K562 (cell line): Measurements from ENCODE around the gene DPP10. TPM values are rescaled to one million over a fixed set of nuclear protein-coding genes. Genes with fewer than 3 reads are reported as not detected.

Experiments used
- ATAC-seq: fragments of 200-7000 bp; cut with Tn5 transposase; 3 replicates; pipeline ENCODE4 v1.9.1; 2020; ENCODE audit warnings: moderate library complexity
- BruUV-seq: library from RNA; stranded (reverse); fragments of 400-500 nt; replicated peaks from 2 replicates; lab custom pipeline; 2021; lab: Mats Ljungman, UMichigan
- CTCF ChIA-PET: fragments of 300-600 bp; formaldehyde crosslinking; extraction: SDS; loops from one replicate; lab custom pipeline; 2021; ENCODE audit warnings: low intra/inter-chr PET ratio; lab: Yijun Ruan, JAX
- POLR2A ChIA-PET: fragments of 300-600, 350-650 bp; sonication (Branson Sonifier 250); formaldehyde crosslinking; extraction: SDS; loops from one replicate; lab custom pipeline; 2021; ENCODE audit warnings: antibody characterized with exemption, inconsistent platforms; lab: Yijun Ruan, JAX
- DNase-seq, 4 experiments: peaks; one replicate each; pipeline versions ENCODE4 v3.0.0 to v3.0.0-alpha.2; 2011 to 2018; ENCODE audit warnings: low spot score in 3 of 4, mixed read lengths in 3 of 4; ENCODE audit errors: extremely low read depth in 1 of 4
- FAIRE-seq: peaks from 2 replicates; lab custom pipeline; 2011; peaks lifted over from hg19 to GRCh38; lab: Jason Lieb, UNC
- H2AFZ ChIP-seq: 2 replicates; pipeline ENCODE4 v1.6.0; 2011; ENCODE audit warnings: low read depth, low read length, control low read depth, inconsistent platforms
- H3K27ac ChIP-seq: fragments of 200-600 bp; 3 replicates; pipeline ENCODE4 v1.8.0; 2011; ENCODE audit warnings: low read depth, mild to moderate bottlenecking, control low read depth, inconsistent platforms, low read length, moderate library complexity, mixed read lengths; ENCODE audit errors: extremely low read depth
- H3K27me3 ChIP-seq, 2 experiments: fragments of 300-600 bp in 1 of 2; 2 replicates in 1 of 2; 3 replicates in 1 of 2; pipeline versions ENCODE4 v1.6.0 to v1.8.0; 2011; ENCODE audit warnings: inconsistent platforms in 2 of 2, low read length in 2 of 2, mild to moderate bottlenecking in 1 of 2, mixed read lengths in 1 of 2, moderate library complexity in 1 of 2; ENCODE audit not compliant: control insufficient read depth in 2 of 2, insufficient read depth in 2 of 2
- H3K36me3 ChIP-seq: fragments of 300-600 bp; 3 replicates; pipeline ENCODE4 v1.8.0; 2011; ENCODE audit warnings: mild to moderate bottlenecking, low read length, inconsistent platforms; ENCODE audit not compliant: control insufficient read depth, insufficient read depth
- H3K4me1 ChIP-seq, 2 experiments: fragments of 200-600 bp in 1 of 2; replicated peaks in 1 of 2; 2 replicates in 1 of 2; 3 replicates in 1 of 2; pipeline versions ENCODE4 v1.5.1 to v1.8.0; 2011; ENCODE audit warnings: inconsistent platforms in 2 of 2, low read length in 2 of 2, mild to moderate bottlenecking in 1 of 2, mixed read lengths in 1 of 2, moderate library complexity in 1 of 2; ENCODE audit not compliant: control insufficient read depth in 2 of 2, insufficient read depth in 2 of 2
- H3K4me2 ChIP-seq: 2 replicates; pipeline ENCODE4 v1.6.1; 2011; ENCODE audit warnings: low read length, control low read depth, inconsistent platforms, mixed read lengths; ENCODE audit not compliant: insufficient read depth
- H3K4me3 ChIP-seq: fragments of 200-600 bp; sonication (generic), shearing (Covaris generic); 2 replicates; pipeline ENCODE4 v1.5.1; 2016; ENCODE audit warnings: control low read depth, inconsistent platforms
- H3K79me2 ChIP-seq: fragments of 200-600 bp; 3 replicates; pipeline ENCODE4 v1.8.0; 2011; ENCODE audit warnings: low read length, inconsistent platforms; ENCODE audit not compliant: control insufficient read depth, insufficient read depth
- H3K9ac ChIP-seq, 2 experiments: 2 replicates each; pipeline versions ENCODE4 v1.6.0 to v1.6.1; 2011; ENCODE audit warnings: low read depth in 2 of 2, low read length in 2 of 2, control low read depth in 1 of 2, inconsistent platforms in 1 of 2, mild to moderate bottlenecking in 1 of 2, mixed read lengths in 1 of 2; ENCODE audit not compliant: insufficient read depth in 1 of 2
- H3K9me1 ChIP-seq: one replicate; pipeline ENCODE4 v1.6.0; 2011; ENCODE audit warnings: inconsistent platforms, mild to moderate bottlenecking, low read length, moderate library complexity; ENCODE audit not compliant: control insufficient read depth, insufficient read depth
- H3K9me3 ChIP-seq: replicated peaks from 2 replicates; pipeline ENCODE4 v1.5.1; 2011; ENCODE audit warnings: low read depth, low read length, inconsistent platforms; ENCODE audit not compliant: control insufficient read depth, insufficient read depth
- H4K20me1 ChIP-seq: replicated peaks from 2 replicates; pipeline ENCODE4 v1.6.1; 2011; ENCODE audit warnings: low read length, inconsistent platforms, mixed read lengths; ENCODE audit not compliant: control insufficient read depth, insufficient read depth
- ARID3A ChIP-seq: IDR thresholded peaks from 2 replicates; pipeline ENCODE4 v1.6.1; 2012; ENCODE audit warnings: low read depth, low read length, improper control_type of control experiment, borderline replicate concordance
- E4F1 ChIP-seq: fragments of 250-450 bp; sonication (Bioruptor Pico); IDR thresholded peaks from 2 replicates; pipeline ENCODE4 v1.5.0; 2021; ENCODE audit warnings: mild to moderate bottlenecking, borderline replicate concordance
- FIP1L1 ChIP-seq: fragments of 200-400 bp; formaldehyde crosslinking; IDR thresholded peaks from 2 replicates; pipeline ENCODE4 v1.6.1; 2018; ENCODE audit warnings: mild to moderate bottlenecking, low read depth, low read length; ENCODE audit not compliant: poor library complexity, severe bottlenecking
- GATAD2A ChIP-seq: fragments of 450-650 bp; IDR thresholded peaks from 2 replicates; pipeline ENCODE4 v1.6.1; 2017
- POLR2H ChIP-seq: IDR thresholded peaks from 2 replicates; pipeline ENCODE4 v1.6.1; 2016; ENCODE audit warnings: missing genetic modification characterization, low read depth, mild to moderate bottlenecking, control low read depth, missing compliant biosample characterization, moderate library complexity
- SREBF2 ChIP-seq: sonication (generic); formaldehyde crosslinking; IDR thresholded peaks from 2 replicates; pipeline ENCODE4 v1.4.0; 2020; ENCODE audit warnings: mild to moderate bottlenecking, missing genetic modification reagents
- ZBTB2 ChIP-seq: fragments of 450-650 bp; IDR thresholded peaks from 2 replicates; pipeline ENCODE4 v1.6.1; 2016; ENCODE audit warnings: antibody characterized with exemption
- ZNF263 ChIP-seq: sonication (generic); formaldehyde crosslinking; IDR thresholded peaks from 2 replicates; pipeline ENCODE4 v1.8.0; 2022; ENCODE audit warnings: mild to moderate bottlenecking, missing genetic modification reagents, borderline replicate concordance
- ZNF561 ChIP-seq: fragments of 450-650 bp; formaldehyde crosslinking; conservative IDR thresholded peaks from 2 replicates; pipeline ENCODE4 v1.4.0; 2020; ENCODE audit warnings: mild to moderate bottlenecking, moderate library complexity
- WGBS: fragments of 100-300 bp; shearing (Covaris generic); methylation state at CpG from one replicate; pipeline ENCODE4 v1.1.6; 2016; ENCODE audit warnings: low coverage, mixed read lengths; ENCODE audit not compliant: insufficient coverage; ENCODE audit errors: missing lambda C conversion rate; 5-methylcytosine and 5-hydroxymethylcytosine counted together
- in situ Hi-C: fragments of 300-500 bp; cut with MboI; formaldehyde crosslinking; loops from 4 replicates; pipeline ENCODE4 v1.15.0; 2018; ENCODE audit warnings: inconsistent platforms, mixed read lengths
- intact Hi-C: fragments of 100-400 bp; cut with micrococcal nuclease; formaldehyde crosslinking; loops from 2 replicates; pipeline ENCODE4 v1.14.2; 2022
- polyA plus RNA-seq, 8 experiments: library from polyadenylated mRNA; depleted of rRNA in 4 of 8; stranded (reverse) in 5 of 8; unstranded in 3 of 8; fragments of >200 nt; fragmentation: Nextera tagmentation in 2 of 8; fragmentation: Illumina TruSeq in 1 of 8; extraction: Ambion mirVana in 2 of 8; extraction: Trizol in 1 of 8; gene quantifications; 2 replicates each; pipeline versions ENCODE4 v1.2.1 to v1.2.3, GENCODE V29; 2011 to 2014; ENCODE audit warnings: inconsistent platforms in 1 of 8, missing spikeins in 1 of 8
- total RNA-seq, 7 experiments: library from RNA; depleted of rRNA in 6 of 7; stranded (reverse); fragments of >200 nt in 6 of 7; fragmentation: Illumina TruSeq in 2 of 7; extraction: Trizol in 2 of 7; gene quantifications; 2 replicates each; pipeline versions ENCODE4 v1.2.1 to v1.2.3, GENCODE V29; 2011 to 2021; ENCODE audit warnings: low replicate concordance in 1 of 7

DPP10 gene
- total and polyA plus RNA-seq, 9 of the 15 experiments (the other 6 are each of a cell fraction or from before 2014, with no cell fraction given) = not detected

- Histone ChIP-seq H3K4me3 (no peak overlapping the region), H3K4me1 (no peaks in the 10 kb centered on the region), H3K9me3 (no peaks in the 10 kb centered on the region), H3K9me1 (no peaks in the 10 kb centered on the region), H3K9ac (no peak overlapping the region), H2AFZ (no peak overlapping the region), H3K27me3 (no peaks in the 10 kb centered on the region), H3K79me2 (no peaks in the 10 kb centered on the region), H4K20me1 (no peaks in the 10 kb centered on the region), H3K27ac (no peak overlapping the region), H3K4me2 (no peak overlapping the region), H3K36me3 (no peaks in the 10 kb centered on the region)
- ChIA-PET CTCF (no interaction called here), POLR2A (no interaction called here)
- no peak for DNase-seq
- intact Hi-C loops (no loop called here), in situ Hi-C loops (no loop called here)
- BruUV-seq = no TSS peak
- FAIRE-seq = no peak
- WGBS = 0% methylated on average over 1 of the region's 1 CpG
- no peak for ATAC-seq
- TF ChIP-seq ZNF561 (CRISPR knock-in tag) (no peak), E4F1 (no peak)
These were observed 970.1 kb downstream of the DPP10 start for GRCh38 chr2:115412501-115412900.

- no peak overlapping the region for H3K4me3 ChIP-seq
- no TSS peak for BruUV-seq
- no peaks in the 10 kb centered on the region for H4K20me1 ChIP-seq
- DNase-seq = no peak
- POLR2A ChIA-PET = no interaction called here
- H3K4me2 ChIP-seq = no peak overlapping the region
- no peak overlapping the region for H2AFZ ChIP-seq
- in situ Hi-C loops (no loop called here), intact Hi-C loops (no loop called here)
- no peaks in the 10 kb centered on the region for H3K9me3 ChIP-seq
- H3K4me1 ChIP-seq = no peaks in the 10 kb centered on the region
- no peak overlapping the region for H3K27ac ChIP-seq
- H3K36me3 ChIP-seq = no peaks in the 10 kb centered on the region
- H3K9me1 ChIP-seq = no peaks in the 10 kb centered on the region
- WGBS = 3% methylated on average over 2 of the region's 2 CpGs
- no peaks in the 10 kb centered on the region for H3K27me3 ChIP-seq
- no peak for FAIRE-seq
- CTCF ChIA-PET = no interaction called here
- no peaks in the 10 kb centered on the region for H3K79me2 ChIP-seq
- no peak overlapping the region for H3K9ac ChIP-seq
- no peak for ATAC-seq
- no peak for TF ChIP-seq SREBF2 (CRISPR knock-in tag)
- no peak for TF ChIP-seq ARID3A
- no peak for TF ChIP-seq POLR2H (tag)
- TF ChIP-seq FIP1L1 = no peak
- no peak for TF ChIP-seq ZNF263 (CRISPR knock-in tag)
- TF ChIP-seq ZBTB2 = no peak
- no peak for TF ChIP-seq GATAD2A
These were observed 971.4 kb downstream of the DPP10 start for GRCh38 chr2:115413791-115414190.
